HEK293 (cell line): ENCODE measurements around the gene PIM1.

ENCODE experiments used
- ZNF548 ChIP-seq: fragments of 450-650 bp; formaldehyde crosslinking; IDR thresholded peaks from 2 replicates; pipeline ENCODE4 v1.5.1; 2016; ENCODE audit warnings: missing biosample characterization, missing genetic modification characterization
- ZNF664 ChIP-seq: fragments of 450-650 bp; formaldehyde crosslinking; IDR thresholded peaks from 2 replicates; pipeline ENCODE4 v1.5.1; 2016; ENCODE audit warnings: missing biosample characterization, missing genetic modification characterization

- no peak for TF ChIP-seq ZNF548 (tag by site-specific recombination)
- TF ChIP-seq ZNF664 (tag by site-specific recombination), result no peak
These were observed 5.6 kb downstream of the PIM1 start for GRCh38 chr6:37175332-37176267.
